ENCODE results near the gene PSD. TPM values are rescaled to one million over a fixed set of nuclear protein-coding genes. Genes with fewer than 3 reads are reported as not detected.

The PSD gene
- total and polyA plus RNA-seq, 9 of the 15 experiments (the other 6 are each of a cell fraction or from before 2014, with no cell fraction given) = 0.11 to 1.7 (median 0.54) TPM; not detected in 2

DNA sequence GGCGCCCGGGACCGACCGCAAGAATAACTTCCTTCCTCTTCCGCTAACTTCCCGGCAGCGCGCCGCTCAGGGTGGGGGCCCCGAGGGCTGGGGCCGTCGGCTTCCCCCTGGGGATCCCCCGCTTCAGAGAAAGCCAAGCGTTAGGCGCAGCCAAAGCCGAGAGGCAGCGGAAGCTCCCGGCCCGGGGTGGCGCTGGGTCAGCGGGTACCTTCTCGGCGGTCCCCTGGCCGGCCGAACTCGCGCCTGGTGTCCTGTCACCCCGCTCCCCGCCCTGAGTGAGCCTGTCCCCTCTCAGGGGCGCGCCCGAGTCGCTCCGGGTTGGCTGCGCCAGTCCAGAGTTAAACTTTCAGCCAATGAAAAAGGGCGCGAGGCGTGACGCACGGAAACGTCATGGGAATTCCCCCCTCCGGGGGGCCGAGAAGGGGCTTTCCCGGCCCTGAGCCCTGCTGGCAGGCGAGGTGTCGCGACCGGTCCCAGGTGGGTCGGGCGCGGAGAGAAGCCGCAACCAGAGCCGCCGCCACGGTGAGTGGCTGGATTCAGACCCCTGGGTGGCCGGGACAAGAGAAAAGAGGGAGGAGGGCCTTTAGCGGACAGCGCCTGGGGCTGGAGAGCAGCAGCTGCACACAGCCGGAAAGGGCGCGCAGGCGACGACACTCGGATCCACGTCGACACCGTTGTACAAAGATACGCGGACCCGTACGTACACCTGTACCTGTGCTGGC lies 24.3 kb downstream of the PSD start (continued):
- TF ChIP-seq ETS2 (tag; IDR thresholded peaks at IDR 0.05; ENCODE audit: borderline replicate concordance, poor library complexity, severe bottlenecking) (no peak), ELF1 (tag; IDR thresholded peaks at IDR 0.05) (peak; percentile 90), CBFB (CRISPR knock-in tag; IDR thresholded peaks at IDR 0.05) (peak; percentile 88; the same call in 1 of the 2 replicates), PTRF (tag; IDR thresholded peaks at IDR 0.05) (no peak), HCFC1 (IDR thresholded peaks at IDR 0.05; ENCODE audit: low read depth, low read length) (no peak), GABPB1 (CRISPR knock-in tag; IDR thresholded peaks at IDR 0.05) (peak; percentile 37; the same call in 1 of the 2 replicates), RBM34 (IDR thresholded peaks at IDR 0.05; ENCODE audit: borderline replicate concordance, insufficient read depth, low read length) (no peak), TBP (optimal IDR thresholded peaks at IDR 0.05; ENCODE audit: low read depth, low read length) (peak; percentile 43), NR2C1 (IDR thresholded peaks at IDR 0.05) (no peak), NR2C1 (tag; IDR thresholded peaks at IDR 0.05) (no peak), ZNF239 (CRISPR knock-in tag; IDR thresholded peaks at IDR 0.05) (no peak), ATF7 (IDR thresholded peaks at IDR 0.05) (peak; percentile 80; the same call in 1 of the 2 replicates), SIN3B (IDR thresholded peaks at IDR 0.05; ENCODE audit: low read depth) (peak; percentile 32; the same call in 1 of the 2 replicates), SPI1 (IDR thresholded peaks at IDR 0.05; ENCODE audit: borderline replicate concordance, low read depth, low read length) (peak; percentile 88), C11orf30 (IDR thresholded peaks at IDR 0.05; ENCODE audit: low read depth) (peak; percentile 16; the same call in 1 of the 2 replicates), BMI1 (IDR thresholded peaks at IDR 0.05; ENCODE audit: low read length) (no peak), ZNF717 (CRISPR knock-in tag; IDR thresholded peaks at IDR 0.05) (no peak), PRMT5 (CRISPR knock-in tag; IDR thresholded peaks at IDR 0.05) (no peak; the same call in 1 of the 2 replicates), NFYB (IDR thresholded peaks at IDR 0.05; ENCODE audit: extremely low read depth, insufficient read length) (peak; percentile 58), TBL1XR1 (IDR thresholded peaks at IDR 0.05; ENCODE audit: low read length in 2 of 2) (peak in 1 of 2 experiments; percentile 22; a peak in 1 of 4 replicates), HDAC1 (IDR thresholded peaks at IDR 0.05) (peak in 1 of 2 experiments; percentile 81; a peak in 2 of 4 replicates), XRCC5 (IDR thresholded peaks at IDR 0.05; ENCODE audit: low read depth, low read length) (0 out of 2 replicates have a peak, but pooled peaks have one; percentile 42), ASH1L (IDR thresholded peaks at IDR 0.05; ENCODE audit: borderline replicate concordance, low read depth, partially characterized antibody) (peak; percentile 26), RBM39 (optimal IDR thresholded peaks at IDR 0.05; ENCODE audit: low read depth, low read length) (no peak), SRSF3 (IDR thresholded peaks at IDR 0.05; ENCODE audit: insufficient read depth, low read length) (no peak)
- TF ChIP-seq, protein P1, sequence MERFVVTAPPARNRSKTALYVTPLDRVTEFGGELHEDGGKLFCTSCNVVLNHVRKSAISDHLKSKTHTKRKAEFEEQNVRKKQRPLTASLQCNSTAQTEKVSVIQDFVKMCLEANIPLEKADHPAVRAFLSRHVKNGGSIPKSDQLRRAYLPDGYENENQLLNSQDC (CRISPR knock-in tag; IDR thresholded peaks at IDR 0.05) = no peak
- TF ChIP-seq, protein P2, sequence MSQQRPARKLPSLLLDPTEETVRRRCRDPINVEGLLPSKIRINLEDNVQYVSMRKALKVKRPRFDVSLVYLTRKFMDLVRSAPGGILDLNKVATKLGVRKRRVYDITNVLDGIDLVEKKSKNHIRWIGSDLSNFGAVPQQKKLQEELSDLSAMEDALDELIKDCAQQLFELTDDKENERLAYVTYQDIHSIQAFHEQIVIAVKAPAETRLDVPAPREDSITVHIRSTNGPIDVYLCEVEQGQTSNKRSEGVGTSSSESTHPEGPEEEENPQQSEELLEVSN (IDR thresholded peaks at IDR 0.05; ENCODE audit: borderline replicate concordance in 1 of 2, extremely low read depth in 1 of 2, insufficient read depth in 1 of 2, insufficient read length in 1 of 2, low read depth in 1 of 2, low read length in 1 of 2, poor library complexity in 1 of 2, severe bottlenecking in 1 of 2) = peak; percentile 62 to 79
- TF ChIP-seq, protein P3, sequence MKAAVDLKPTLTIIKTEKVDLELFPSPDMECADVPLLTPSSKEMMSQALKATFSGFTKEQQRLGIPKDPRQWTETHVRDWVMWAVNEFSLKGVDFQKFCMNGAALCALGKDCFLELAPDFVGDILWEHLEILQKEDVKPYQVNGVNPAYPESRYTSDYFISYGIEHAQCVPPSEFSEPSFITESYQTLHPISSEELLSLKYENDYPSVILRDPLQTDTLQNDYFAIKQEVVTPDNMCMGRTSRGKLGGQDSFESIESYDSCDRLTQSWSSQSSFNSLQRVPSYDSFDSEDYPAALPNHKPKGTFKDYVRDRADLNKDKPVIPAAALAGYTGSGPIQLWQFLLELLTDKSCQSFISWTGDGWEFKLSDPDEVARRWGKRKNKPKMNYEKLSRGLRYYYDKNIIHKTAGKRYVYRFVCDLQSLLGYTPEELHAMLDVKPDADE (conservative IDR thresholded peaks at IDR 0.05; ENCODE audit: control insufficient read depth, low read depth, low read length) = peak; percentile 42; the same call in 1 of the 2 replicates
